Spinal cord (tissue), 10 donors: ENCODE data around the gene BCL2L1. TPM values are rescaled to one million over a fixed set of nuclear protein-coding genes. Genes with fewer than 3 reads are reported as not detected.

Experiments
- DNase-seq, 6 donors: peaks; one replicate each; pipeline versions ENCODE4 v3.0.0 to v3.0.0-alpha.2; 2013 to 2015; ENCODE audit warnings: low spot score in 6 of 6, low read depth in 4 of 6
- H3K27ac ChIP-seq: one replicate; pipeline ENCODE4 v1.5.1; 2013; ENCODE audit warnings: low read depth, low read length, control low read depth
- H3K27me3 ChIP-seq: one replicate; pipeline ENCODE4 v1.6.1; 2013; ENCODE audit warnings: low read length; ENCODE audit not compliant: control insufficient read depth, insufficient read depth
- H3K36me3 ChIP-seq: one replicate; pipeline ENCODE4 v1.6.1; 2013; ENCODE audit warnings: low read length; ENCODE audit not compliant: control insufficient read depth, insufficient read depth
- H3K4me1 ChIP-seq: one replicate; pipeline ENCODE4 v1.6.1; 2013; ENCODE audit warnings: low read length; ENCODE audit not compliant: control insufficient read depth, insufficient read depth
- H3K4me3 ChIP-seq: one replicate; pipeline ENCODE4 v1.5.1; 2013; ENCODE audit warnings: low read depth, low read length, control low read depth
- H3K9me3 ChIP-seq: one replicate; pipeline ENCODE4 v1.6.1; 2013; ENCODE audit warnings: low read length; ENCODE audit not compliant: control insufficient read depth, insufficient read depth
- WGBS: methylation state at CpG from one replicate; pipeline ENCODE4 v1.1.5; 2013; ENCODE audit warnings: missing lambda C conversion rate; ENCODE audit not compliant: insufficient coverage; 5-methylcytosine and 5-hydroxymethylcytosine counted together
- polyA plus RNA-seq, 2 donors: library from polyadenylated mRNA; unstranded; fragments of 120-200 nt; gene quantifications; one replicate each; pipeline ENCODE4 v1.2.1, GENCODE V29; 2013; ENCODE audit not compliant: insufficient read length in 2 of 2
- total RNA-seq, 2 donors: library from RNA; depleted of rRNA in 1 of 2; stranded (reverse); fragments of 120-200 nt in 1 of 2; fragments of >200 nt in 1 of 2; gene quantifications; one replicate each; pipeline versions ENCODE4 v1.2.3 to v1.2.4, GENCODE V29; 2013 to 2014
- donor health status: healthy.

Gene BCL2L1
- total and polyA plus RNA-seq, 4 donors: 56.0 to 82.7 (median 65.4) TPM

GRCh38 chr20:31717478-31718201 is 5.0 kb downstream of the BCL2L1 start:
- H3K9me3 ChIP-seq: no peaks in the 10 kb centered on the region
- peaks cover 39% of the 10 kb centered on the region for H3K4me1 ChIP-seq
- 84% methylated on average over 3 of the region's 6 CpGs for WGBS
- H3K27ac ChIP-seq: no peak overlapping the region
- DNase-seq: no peak
- H3K4me3 ChIP-seq: no peak overlapping the region
- H3K36me3 ChIP-seq: peaks cover 19% of the 10 kb centered on the region
- H3K27me3 ChIP-seq: no peaks in the 10 kb centered on the region

GRCh38 chr20:31716818-31717477 is 5.7 kb downstream of the BCL2L1 start:
- Histone ChIP-seq H3K36me3 (peaks cover 19% of the 10 kb centered on the region), H3K27me3 (no peaks in the 10 kb centered on the region), H3K4me1 (peaks cover 40% of the 10 kb centered on the region), H3K4me3 (no peak overlapping the region), H3K9me3 (no peaks in the 10 kb centered on the region), H3K27ac (no peak overlapping the region)
- 71% methylated on average over 1 of the region's 5 CpGs for WGBS
- DNase-seq: no peak

- Histone ChIP-seq H3K4me3 (no peak overlapping the region), H3K36me3 (peaks cover 15% of the 10 kb centered on the region), H3K9me3 (no peaks in the 10 kb centered on the region), H3K4me1 (peaks cover 34% of the 10 kb centered on the region), H3K27me3 (no peaks in the 10 kb centered on the region), H3K27ac (no peak overlapping the region)
- WGBS: no CpG with 5 or more reads among the region's 1 CpG
- no peak for DNase-seq
These were observed 6.3 kb downstream of the BCL2L1 start for GRCh38 chr20:31716351-31716750.

DNA sequence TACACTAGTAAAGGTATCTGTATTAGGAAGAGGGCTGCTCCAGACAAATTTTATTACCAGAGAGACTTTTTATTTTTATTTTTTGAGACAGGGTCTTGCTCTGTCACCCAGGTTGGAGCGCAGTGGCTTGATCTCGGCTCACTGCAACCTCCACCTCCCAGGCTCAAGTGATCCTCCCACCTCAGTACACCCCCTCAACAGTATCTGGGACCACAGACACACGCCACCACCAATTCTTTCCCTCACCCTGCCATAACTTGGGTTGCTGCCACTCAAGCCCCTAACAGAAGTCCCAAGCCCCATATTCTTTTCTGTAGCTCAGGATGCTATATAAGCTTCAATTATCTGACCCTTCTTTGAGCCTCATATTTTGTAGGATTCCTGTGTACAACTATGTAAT is 6.9 kb downstream of the BCL2L1 start:
- no peak overlapping the region for H3K4me3 ChIP-seq
- no peak overlapping the region for H3K27ac ChIP-seq
- peaks cover 15% of the 10 kb centered on the region for H3K36me3 ChIP-seq
- no peaks in the 10 kb centered on the region for H3K27me3 ChIP-seq
- H3K4me1 ChIP-seq: peaks cover 30% of the 10 kb centered on the region
- no peak for DNase-seq
- WGBS: 62% methylated on average over 3 of the region's 3 CpGs
- H3K9me3 ChIP-seq: no peaks in the 10 kb centered on the region

- DNase-seq: peak in 1 of 6 donors; percentile 56
- H3K27ac ChIP-seq: peak overlapping the region; percentile 87
- peaks cover 24% of the 10 kb centered on the region for H3K36me3 ChIP-seq
- no peaks in the 10 kb centered on the region for H3K9me3 ChIP-seq
- no peaks in the 10 kb centered on the region for H3K27me3 ChIP-seq
- WGBS: 47% methylated on average over 5 of the region's 9 CpGs
- no peak overlapping the region for H3K4me3 ChIP-seq
- peaks cover 20% of the 10 kb centered on the region for H3K4me1 ChIP-seq
These were observed 9.1 kb downstream of the BCL2L1 start for GRCh38 chr20:31713312-31714273.

GRCh38 chr20:31712564-31713311 is 9.9 kb downstream of the BCL2L1 start:
- peaks cover 23% of the 10 kb centered on the region for H3K4me1 ChIP-seq
- DNase-seq: peak in 2 of 6 donors; percentile 72 to 86
- peaks cover 33% of the 10 kb centered on the region for H3K36me3 ChIP-seq
- H3K4me3 ChIP-seq: no peak overlapping the region
- no peaks in the 10 kb centered on the region for H3K27me3 ChIP-seq
- 15% methylated on average over 4 of the region's 8 CpGs for WGBS
- H3K27ac ChIP-seq: peak overlapping the region; percentile 87
- no peaks in the 10 kb centered on the region for H3K9me3 ChIP-seq

GRCh38 chr20:31712112-31712553 is 10.5 kb downstream of the BCL2L1 start:
- DNase-seq: peak in 2 of 6 donors; percentile 63 to 64
- H3K9me3 ChIP-seq: no peaks in the 10 kb centered on the region
- WGBS: no CpG with 5 or more reads among the region's 5 CpGs
- peak overlapping the region; percentile 87 for H3K27ac ChIP-seq
- H3K27me3 ChIP-seq: no peaks in the 10 kb centered on the region
- peaks cover 23% of the 10 kb centered on the region for H3K4me1 ChIP-seq
- no peak overlapping the region for H3K4me3 ChIP-seq
- H3K36me3 ChIP-seq: peaks cover 39% of the 10 kb centered on the region

DNA sequence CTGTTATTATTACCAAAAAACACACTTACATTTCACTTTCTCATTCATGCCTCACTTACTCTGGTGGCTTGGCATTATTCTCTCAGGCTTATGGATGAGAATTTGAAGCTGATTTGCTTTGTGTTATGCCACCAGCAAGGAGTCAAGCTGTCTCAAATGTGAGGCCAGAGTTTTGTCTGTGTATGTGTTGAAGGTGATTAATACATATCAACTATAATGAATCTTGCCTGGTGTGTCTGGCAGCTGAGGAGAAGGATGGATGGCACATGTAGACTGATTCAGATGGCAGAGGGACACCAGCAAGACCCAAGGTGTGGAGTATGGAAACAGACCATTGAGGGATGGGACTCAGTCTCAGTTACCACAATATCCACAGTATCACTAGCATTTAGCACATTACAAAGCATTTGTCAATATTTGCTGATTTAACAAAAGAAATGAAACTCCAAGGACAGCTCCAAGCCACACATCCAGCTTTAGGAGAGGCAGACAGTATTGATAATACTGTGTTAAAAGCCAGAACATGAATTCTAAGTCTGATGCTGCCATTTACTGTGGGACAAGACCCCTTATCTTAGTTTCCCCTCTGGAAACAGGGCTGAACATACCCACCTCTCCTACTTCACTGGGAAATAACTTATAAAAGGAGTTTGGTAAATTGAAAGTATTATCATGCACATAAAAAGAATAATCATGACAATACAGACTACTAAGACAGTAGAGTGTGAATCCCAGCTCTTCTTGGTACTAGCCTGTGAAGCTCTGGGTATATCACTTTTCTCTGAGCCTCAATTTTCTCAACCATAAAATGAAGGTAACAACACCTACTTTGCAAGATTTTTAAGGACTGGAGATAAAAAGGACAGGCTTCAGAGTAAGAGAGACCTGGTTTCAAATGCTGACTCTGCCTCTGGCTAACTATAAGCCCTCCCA is 11.2 kb downstream of the BCL2L1 start:
- Histone ChIP-seq H3K4me3 (no peak overlapping the region), H3K4me1 (peaks cover 23% of the 10 kb centered on the region), H3K9me3 (no peaks in the 10 kb centered on the region), H3K27ac (peak overlapping the region; percentile 87), H3K36me3 (peaks cover 39% of the 10 kb centered on the region), H3K27me3 (no peaks in the 10 kb centered on the region)
- DNase-seq: no peak
